Stimulated activated CD4-positive, alpha-beta T cell treated with anti-CD3 and anti-CD28 coated beads, Interleukin-1b, Interleukin-23, amount 100 ng/mL, for 1 hour (primary cell): ENCODE results near the gene SVBP.
"Not testable (repeated sequence)": the region's sequence is repeated elsewhere in the genome, so short reads cannot be mapped to it uniquely, and the experiment has no call there.

ENCODE experiments used
- DNase-seq, 2 donors: peaks; one replicate each; pipeline ENCODE4 v3.0.0-alpha.2; 2020; ENCODE audit warnings: low read depth in 2 of 2

SVBP gene

GRCh38 chr1:42841440-42842147 is 24.4 kb upstream of the SVBP start:
- no peak for DNase-seq

- DNase-seq = no peak
Observed at GRCh38 chr1:42841010-42841409, 23.8 kb upstream of the SVBP start.

- DNase-seq = no peak
Observed at GRCh38 chr1:42838482-42839190, 21.4 kb upstream of the SVBP start.

- DNase-seq = no peak
Observed at GRCh38 chr1:42837709-42838108, 20.5 kb upstream of the SVBP start.

GRCh38 chr1:42835422-42835821 is 18.2 kb upstream of the SVBP start:
- no peak for DNase-seq

- DNase-seq = no peak
Observed at GRCh38 chr1:42834803-42835202, 17.6 kb upstream of the SVBP start.

- DNase-seq = no peak
Observed at GRCh38 chr1:42833981-42834380, 16.8 kb upstream of the SVBP start.

GRCh38 chr1:42832641-42833240 is 15.5 kb upstream of the SVBP start:
- no peak for DNase-seq

- DNase-seq = no peak
Observed at GRCh38 chr1:42831273-42831672, 14.1 kb upstream of the SVBP start.

- no peak for DNase-seq
Observed at GRCh38 chr1:42830631-42831030, 13.4 kb upstream of the SVBP start.

- DNase-seq = no peak
Observed at GRCh38 chr1:42825036-42825851, 8.0 kb upstream of the SVBP start.

GRCh38 chr1:42824481-42825035 is 7.4 kb upstream of the SVBP start:
- DNase-seq = no peak

- no peak for DNase-seq
Observed at GRCh38 chr1:42822800-42823392, 5.7 kb upstream of the SVBP start.

- no peak for DNase-seq
Observed at GRCh38 chr1:42821690-42822089, 4.5 kb upstream of the SVBP start.

- no peak for DNase-seq
Observed at GRCh38 chr1:42820813-42821212, 3.6 kb upstream of the SVBP start.

GRCh38 chr1:42817976-42818375 is 779 bp upstream of the SVBP start:
- DNase-seq = no peak

- no peak for DNase-seq
Observed at GRCh38 chr1:42817440-42817767, 207 bp upstream of the SVBP start.

- DNase-seq = no peak
Observed at GRCh38 chr1:42815941-42816584, 1.1 kb downstream of the SVBP start.

- not testable (repeated sequence) for DNase-seq
Observed at GRCh38 chr1:42814815-42815214, 2.4 kb downstream of the SVBP start.

GRCh38 chr1:42807056-42807668 is 10.0 kb downstream of the SVBP start:
- no peak for DNase-seq

GRCh38 chr1:42806593-42806992 is 10.6 kb downstream of the SVBP start:
- DNase-seq = no peak
